HepG2 (cell line): ENCODE measurements around the gene RNGTT. TPM values are rescaled to one million over a fixed set of nuclear protein-coding genes. Genes with fewer than 3 reads are reported as not detected.
A peak's percentile ranks its signal among the peaks of the same experiment; 100 is the strongest.

ENCODE experiments used
- HOMEZ ChIP-seq: IDR thresholded peaks from 2 replicates; pipeline ENCODE4 v1.6.1; 2016; ENCODE audit warnings: low read depth
- MEIS2 ChIP-seq: sonication (generic); formaldehyde crosslinking; IDR thresholded peaks from 2 replicates; pipeline ENCODE4 v1.9.0; 2021; ENCODE audit warnings: mild to moderate bottlenecking, missing genetic modification reagents
- NFKBIZ ChIP-seq: IDR thresholded peaks from 2 replicates; pipeline ENCODE4 v1.6.1; 2018; ENCODE audit warnings: missing genetic modification reagents, missing compliant biosample characterization
- RBAK ChIP-seq: sonication (generic); formaldehyde crosslinking; IDR thresholded peaks from 2 replicates; pipeline ENCODE4 v1.5.1; 2020; ENCODE audit warnings: mild to moderate bottlenecking, missing genetic modification reagents
- REL ChIP-seq: sonication (generic); formaldehyde crosslinking; conservative IDR thresholded peaks from 2 replicates; pipeline ENCODE4 v1.8.0; 2022; ENCODE audit warnings: mild to moderate bottlenecking, missing genetic modification reagents, moderate library complexity
- SRF ChIP-seq: IDR thresholded peaks from 2 replicates; pipeline ENCODE4 v1.6.1; 2011; ENCODE audit warnings: mild to moderate bottlenecking, low read depth, low read length, moderate library complexity
- TCF12 ChIP-seq, 2 experiments: fragments of 450-650 bp in 1 of 2; sonication (generic) in 1 of 2; formaldehyde crosslinking in 1 of 2; IDR thresholded peaks; 2 replicates each; pipeline versions ENCODE4 v1.6.1 to v1.8.0; 2017 to 2022; ENCODE audit warnings: antibody characterized with exemption in 1 of 2, mild to moderate bottlenecking in 1 of 2, missing genetic modification reagents in 1 of 2, moderate library complexity in 1 of 2
- TRIM22 ChIP-seq: fragments of 450-650 bp; IDR thresholded peaks from 2 replicates; pipeline ENCODE4 v1.6.1; 2017
- TSC22D2 ChIP-seq: sonication (generic); formaldehyde crosslinking; IDR thresholded peaks from 2 replicates; pipeline ENCODE4 v1.5.1; 2020; ENCODE audit warnings: missing genetic modification reagents, mild to moderate bottlenecking, borderline replicate concordance
- ZNF143 ChIP-seq: sonication (generic); formaldehyde crosslinking; IDR thresholded peaks from 2 replicates; pipeline ENCODE4 v1.4.0; 2020; ENCODE audit warnings: missing genetic modification reagents
- ZNF235 ChIP-seq: sonication (generic); formaldehyde crosslinking; IDR thresholded peaks from 2 replicates; pipeline ENCODE4 v1.8.1; 2023; ENCODE audit warnings: mild to moderate bottlenecking, missing genetic modification reagents, borderline replicate concordance
- ZNF34 ChIP-seq: sonication (generic); formaldehyde crosslinking; IDR thresholded peaks from 2 replicates; pipeline ENCODE4 v1.4.0; 2020; ENCODE audit warnings: mild to moderate bottlenecking, missing genetic modification reagents, borderline replicate concordance
- ZNF543 ChIP-seq: sonication (generic); formaldehyde crosslinking; IDR thresholded peaks from 2 replicates; pipeline ENCODE4 v1.4.0; 2020; ENCODE audit warnings: mild to moderate bottlenecking, missing genetic modification reagents
- ZNF660 ChIP-seq: sonication (generic); formaldehyde crosslinking; IDR thresholded peaks from 2 replicates; pipeline ENCODE4 v1.5.1; 2020; ENCODE audit warnings: mild to moderate bottlenecking, low read depth, missing genetic modification reagents, borderline replicate concordance
- ZNF770 ChIP-seq: sonication (generic); formaldehyde crosslinking; IDR thresholded peaks from 2 replicates; pipeline ENCODE4 v1.5.0; 2020; ENCODE audit warnings: mild to moderate bottlenecking, missing genetic modification reagents
- polyA plus RNA-seq, 8 experiments: library from polyadenylated mRNA; depleted of rRNA in 3 of 8; stranded (reverse) in 7 of 8; unstranded in 1 of 8; fragments of >200 nt; fragmentation: Illumina TruSeq in 4 of 8; extraction: Trizol in 4 of 8; gene quantifications; 2 replicates each; pipeline versions ENCODE4 v1.2.1 to v1.2.3, GENCODE V29; 2011 to 2016; ENCODE audit warnings: low read depth in 4 of 8, missing spikeins in 1 of 8, mixed read lengths in 1 of 8; ENCODE audit not compliant: insufficient read depth in 1 of 8
- total RNA-seq, 5 experiments: library from RNA; depleted of rRNA; stranded (reverse); fragments of >200 nt; fragmentation: Illumina TruSeq; extraction: Trizol; gene quantifications; 2 replicates each; pipeline ENCODE4 v1.2.3, GENCODE V29; 2016; ENCODE audit warnings: low read depth in 1 of 5
- TF ChIP-seq, protein P1 (sequence below): sonication (generic); formaldehyde crosslinking; conservative IDR thresholded peaks from 2 replicates; pipeline ENCODE4 v1.4.0; 2020; ENCODE audit warnings: missing genetic modification reagents
- TF ChIP-seq, protein P2 (sequence below): sonication (generic); formaldehyde crosslinking; IDR thresholded peaks from 2 replicates; pipeline ENCODE4 v1.8.0; 2022; ENCODE audit warnings: low read depth, missing genetic modification reagents
- TF ChIP-seq, protein P3 (sequence below): sonication (generic); formaldehyde crosslinking; IDR thresholded peaks from 2 replicates; pipeline ENCODE4 v1.5.1; 2020; ENCODE audit warnings: mild to moderate bottlenecking, moderate library complexity, missing genetic modification reagents

The RNGTT gene
- total and polyA plus RNA-seq, 2 of the 13 experiments (the other 11 are each of a cell fraction or from before 2014, with no cell fraction given): 6.0 to 22.6 TPM

GRCh38 chr6:88709819-88710246 lies 253.6 kb downstream of the RNGTT start (continued):
- TF ChIP-seq REL (CRISPR knock-in tag) (no peak), ZNF543 (CRISPR knock-in tag) (no peak), MEIS2 (CRISPR knock-in tag) (no peak), RBAK (no peak), ZNF770 (CRISPR knock-in tag) (peak; percentile 42; the same call in 1 of the 2 replicates), SRF (no peak), ZNF235 (no peak), HOMEZ (CRISPR knock-in tag) (peak; percentile 99), ZNF143 (no peak), TSC22D2 (no peak), NFKBIZ (CRISPR knock-in tag) (peak; percentile 50; the same call in 1 of the 2 replicates), TCF12 (IDR thresholded peaks at IDR 0.05) (no peak), TCF12 (CRISPR knock-in tag; IDR thresholded peaks at IDR 0.05) (no peak; the same call in 1 of the 2 replicates), TRIM22 (no peak), ZNF660 (CRISPR knock-in tag) (no peak), ZNF34 (no peak)
- TF ChIP-seq, protein P1, sequence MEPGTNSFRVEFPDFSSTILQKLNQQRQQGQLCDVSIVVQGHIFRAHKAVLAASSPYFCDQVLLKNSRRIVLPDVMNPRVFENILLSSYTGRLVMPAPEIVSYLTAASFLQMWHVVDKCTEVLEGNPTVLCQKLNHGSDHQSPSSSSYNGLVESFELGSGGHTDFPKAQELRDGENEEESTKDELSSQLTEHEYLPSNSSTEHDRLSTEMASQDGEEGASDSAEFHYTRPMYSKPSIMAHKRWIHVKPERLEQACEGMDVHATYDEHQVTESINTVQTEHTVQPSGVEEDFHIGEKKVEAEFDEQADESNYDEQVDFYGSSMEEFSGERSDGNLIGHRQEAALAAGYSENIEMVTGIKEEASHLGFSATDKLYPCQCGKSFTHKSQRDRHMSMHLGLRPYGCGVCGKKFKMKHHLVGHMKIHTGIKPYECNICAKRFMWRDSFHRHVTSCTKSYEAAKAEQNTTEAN (CRISPR knock-in tag): peak; percentile 66; the same call in 1 of the 2 replicates
- TF ChIP-seq, protein P2, sequence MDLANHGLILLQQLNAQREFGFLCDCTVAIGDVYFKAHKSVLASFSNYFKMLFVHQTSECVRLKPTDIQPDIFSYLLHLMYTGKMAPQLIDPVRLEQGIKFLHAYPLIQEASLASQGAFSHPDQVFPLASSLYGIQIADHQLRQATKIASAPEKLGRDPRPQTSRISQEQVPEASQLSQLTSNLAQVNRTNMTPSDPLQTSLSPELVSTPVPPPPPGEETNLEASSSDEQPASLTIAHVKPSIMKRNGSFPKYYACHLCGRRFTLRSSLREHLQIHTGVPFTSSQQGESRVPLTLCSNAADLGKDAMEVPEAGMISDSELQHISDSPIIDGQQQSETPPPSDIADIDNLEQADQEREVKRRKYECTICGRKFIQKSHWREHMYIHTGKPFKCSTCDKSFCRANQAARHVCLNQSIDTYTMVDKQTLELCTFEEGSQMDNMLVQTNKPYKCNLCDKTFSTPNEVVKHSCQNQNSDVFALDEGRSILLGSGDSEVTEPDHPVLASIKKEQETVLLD (CRISPR knock-in tag): no peak
- TF ChIP-seq, protein P3, sequence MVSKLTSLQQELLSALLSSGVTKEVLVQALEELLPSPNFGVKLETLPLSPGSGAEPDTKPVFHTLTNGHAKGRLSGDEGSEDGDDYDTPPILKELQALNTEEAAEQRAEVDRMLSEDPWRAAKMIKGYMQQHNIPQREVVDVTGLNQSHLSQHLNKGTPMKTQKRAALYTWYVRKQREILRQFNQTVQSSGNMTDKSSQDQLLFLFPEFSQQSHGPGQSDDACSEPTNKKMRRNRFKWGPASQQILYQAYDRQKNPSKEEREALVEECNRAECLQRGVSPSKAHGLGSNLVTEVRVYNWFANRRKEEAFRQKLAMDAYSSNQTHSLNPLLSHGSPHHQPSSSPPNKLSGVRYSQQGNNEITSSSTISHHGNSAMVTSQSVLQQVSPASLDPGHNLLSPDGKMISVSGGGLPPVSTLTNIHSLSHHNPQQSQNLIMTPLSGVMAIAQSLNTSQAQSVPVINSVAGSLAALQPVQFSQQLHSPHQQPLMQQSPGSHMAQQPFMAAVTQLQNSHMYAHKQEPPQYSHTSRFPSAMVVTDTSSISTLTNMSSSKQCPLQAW (CRISPR knock-in tag): no peak
